NB4 (cell line): ENCODE results near the gene GALNT2.

ENCODE experiments used
- DNase-seq: peaks from one replicate; pipeline ENCODE4 v3.0.0; 2010; ENCODE audit warnings: low read depth
- H3K4me3 ChIP-seq: one replicate; pipeline ENCODE4 v1.5.1; 2011; ENCODE audit warnings: mild to moderate bottlenecking, low read depth, low read length, moderate library complexity
- MYC ChIP-seq: IDR thresholded peaks from 2 replicates; pipeline ENCODE4 v1.6.1; 2011; ENCODE audit warnings: low read depth, low read length
- POLR2A ChIP-seq: IDR thresholded peaks from 2 replicates; pipeline ENCODE4 v1.6.1; 2011; ENCODE audit warnings: mild to moderate bottlenecking; ENCODE audit not compliant: insufficient read length; ENCODE audit errors: extremely low read depth
- TF ChIP-seq, protein P1 (sequence below): IDR thresholded peaks from one replicate; pipeline ENCODE4 v1.5.1; 2012; ENCODE audit warnings: low read depth, low read length
- TF ChIP-seq, protein P2 (sequence below): IDR thresholded peaks from 2 replicates; pipeline ENCODE4 v1.6.1; 2011; ENCODE audit warnings: low read depth, low read length

Gene GALNT2

DNA sequence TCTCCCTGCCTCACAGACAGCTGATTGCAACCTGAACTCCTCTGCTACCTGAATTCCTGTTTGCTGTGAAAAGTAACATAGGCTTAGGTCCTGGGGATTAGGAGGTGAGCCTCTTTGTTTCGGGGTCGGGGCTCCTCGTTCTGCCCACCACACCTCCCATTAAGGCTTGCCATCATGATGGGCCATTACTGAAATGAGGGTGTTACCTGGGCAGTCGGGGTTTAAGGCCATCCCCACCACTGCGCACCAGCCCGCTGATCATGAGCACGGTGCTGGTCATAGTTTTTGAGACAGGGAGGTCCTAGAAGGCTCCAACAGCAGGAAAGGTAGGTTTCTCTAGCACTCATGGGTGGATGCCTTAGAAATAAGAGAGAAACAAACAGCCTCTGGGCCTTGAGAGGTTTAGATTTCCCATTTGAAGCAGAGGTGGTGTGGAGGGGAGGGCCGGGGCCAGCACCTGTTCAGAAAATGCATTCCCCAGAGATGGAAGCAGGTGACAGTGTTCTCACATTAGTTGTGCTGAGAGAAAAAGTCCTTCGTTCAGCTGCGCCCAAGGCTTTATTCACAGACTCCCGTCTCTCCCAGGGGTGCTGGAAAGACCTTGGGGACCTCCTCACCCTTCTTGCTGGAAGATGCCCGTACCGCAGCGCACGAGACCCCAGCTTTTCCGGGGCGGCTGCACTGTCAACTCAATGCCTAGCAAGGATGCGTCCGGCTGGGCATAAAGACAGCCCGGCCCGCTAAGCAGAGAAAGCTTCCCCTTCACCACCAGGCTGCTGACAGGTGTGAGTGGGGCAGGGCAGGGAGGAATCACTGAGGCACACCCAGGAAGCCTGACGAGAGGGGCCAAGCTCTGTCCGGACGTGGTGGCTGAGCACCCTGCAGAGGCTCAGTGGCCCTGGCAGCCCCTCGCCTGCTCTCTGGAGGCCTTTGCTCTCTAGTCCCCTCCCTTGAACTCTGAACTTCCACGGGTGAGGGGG, 233.6 kb downstream of the GALNT2 start:
- TF ChIP-seq MYC (no peak), POLR2A (no peak)
- TF ChIP-seq, protein P1, sequence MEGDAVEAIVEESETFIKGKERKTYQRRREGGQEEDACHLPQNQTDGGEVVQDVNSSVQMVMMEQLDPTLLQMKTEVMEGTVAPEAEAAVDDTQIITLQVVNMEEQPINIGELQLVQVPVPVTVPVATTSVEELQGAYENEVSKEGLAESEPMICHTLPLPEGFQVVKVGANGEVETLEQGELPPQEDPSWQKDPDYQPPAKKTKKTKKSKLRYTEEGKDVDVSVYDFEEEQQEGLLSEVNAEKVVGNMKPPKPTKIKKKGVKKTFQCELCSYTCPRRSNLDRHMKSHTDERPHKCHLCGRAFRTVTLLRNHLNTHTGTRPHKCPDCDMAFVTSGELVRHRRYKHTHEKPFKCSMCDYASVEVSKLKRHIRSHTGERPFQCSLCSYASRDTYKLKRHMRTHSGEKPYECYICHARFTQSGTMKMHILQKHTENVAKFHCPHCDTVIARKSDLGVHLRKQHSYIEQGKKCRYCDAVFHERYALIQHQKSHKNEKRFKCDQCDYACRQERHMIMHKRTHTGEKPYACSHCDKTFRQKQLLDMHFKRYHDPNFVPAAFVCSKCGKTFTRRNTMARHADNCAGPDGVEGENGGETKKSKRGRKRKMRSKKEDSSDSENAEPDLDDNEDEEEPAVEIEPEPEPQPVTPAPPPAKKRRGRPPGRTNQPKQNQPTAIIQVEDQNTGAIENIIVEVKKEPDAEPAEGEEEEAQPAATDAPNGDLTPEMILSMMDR = no peak
- TF ChIP-seq, protein P2, sequence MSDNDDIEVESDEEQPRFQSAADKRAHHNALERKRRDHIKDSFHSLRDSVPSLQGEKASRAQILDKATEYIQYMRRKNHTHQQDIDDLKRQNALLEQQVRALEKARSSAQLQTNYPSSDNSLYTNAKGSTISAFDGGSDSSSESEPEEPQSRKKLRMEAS = no peak
- H3K4me3 ChIP-seq = no peak overlapping the region
- DNase-seq = no peak

DNA sequence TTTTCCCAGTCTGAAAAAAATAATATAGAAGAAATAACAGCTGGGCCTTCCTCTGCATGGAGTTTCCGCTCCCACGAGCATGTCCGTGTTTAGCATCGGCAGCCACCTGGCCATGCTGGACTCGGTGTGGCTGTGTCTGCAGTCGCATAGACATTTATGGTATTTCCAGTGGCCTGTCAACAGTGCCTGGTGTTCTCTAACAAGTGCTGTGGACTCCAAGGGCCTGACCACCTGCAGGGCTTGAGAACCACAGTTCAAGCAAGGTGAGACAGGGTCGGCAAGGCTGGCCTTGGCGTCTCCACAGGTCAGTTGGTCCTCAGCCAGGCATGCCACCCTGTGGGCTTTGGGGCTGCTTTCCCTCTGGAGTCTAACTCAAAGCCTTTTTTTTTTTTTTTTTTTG, 234.3 kb downstream of the GALNT2 start:
- no peak for DNase-seq
- H3K4me3 ChIP-seq = no peak overlapping the region
- no peak for TF ChIP-seq POLR2A
- TF ChIP-seq, protein P1 = no peak
- no peak for TF ChIP-seq MYC
- TF ChIP-seq, protein P2 = no peak

DNA sequence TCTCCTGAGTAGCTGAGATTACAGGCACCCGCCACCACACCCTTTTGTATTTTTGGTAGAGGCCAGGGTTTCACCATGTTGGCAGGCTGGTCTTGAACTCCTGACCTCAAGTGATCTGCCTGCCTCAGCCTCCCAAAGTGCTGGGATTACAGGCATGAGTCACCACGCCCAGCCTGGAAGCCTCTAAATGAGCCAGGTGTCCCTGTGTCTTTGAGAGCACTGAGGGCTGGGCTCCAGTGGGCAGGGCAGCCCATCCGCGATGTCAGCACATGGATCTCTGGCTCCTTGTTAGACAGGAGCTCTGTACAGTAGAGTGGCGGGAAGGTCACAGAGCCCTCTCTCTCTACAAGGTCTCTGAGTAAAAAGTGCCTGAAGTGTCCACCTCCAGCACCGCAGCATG, 234.8 kb downstream of the GALNT2 start:
- H3K4me3 ChIP-seq = no peak overlapping the region
- DNase-seq = no peak
- TF ChIP-seq MYC (no peak), POLR2A (no peak)
- TF ChIP-seq, protein P1 = no peak
- TF ChIP-seq, protein P2 = no peak

DNA sequence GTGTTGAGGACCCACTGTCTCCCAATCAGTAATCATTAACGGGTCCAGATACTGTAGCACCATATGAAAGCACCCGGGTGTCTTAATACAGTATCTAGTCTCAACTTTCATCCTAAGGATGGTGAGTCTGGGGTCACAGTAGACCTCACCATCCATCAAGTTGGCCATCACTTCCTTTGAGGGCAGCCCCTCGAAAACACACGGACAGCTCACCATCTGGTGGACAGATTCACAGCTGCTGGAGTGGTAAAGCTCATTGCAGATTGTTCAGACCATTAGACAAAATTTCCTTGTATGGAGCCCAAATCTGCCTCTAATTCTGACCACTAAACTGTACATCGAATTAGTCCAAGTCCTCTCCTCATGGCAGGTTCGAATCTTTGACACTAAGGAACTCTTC, 236.0 kb downstream of the GALNT2 start:
- TF ChIP-seq, protein P2 = no peak
- TF ChIP-seq, protein P1 = no peak
- no peak overlapping the region for H3K4me3 ChIP-seq
- DNase-seq = peak; percentile 19

DNA sequence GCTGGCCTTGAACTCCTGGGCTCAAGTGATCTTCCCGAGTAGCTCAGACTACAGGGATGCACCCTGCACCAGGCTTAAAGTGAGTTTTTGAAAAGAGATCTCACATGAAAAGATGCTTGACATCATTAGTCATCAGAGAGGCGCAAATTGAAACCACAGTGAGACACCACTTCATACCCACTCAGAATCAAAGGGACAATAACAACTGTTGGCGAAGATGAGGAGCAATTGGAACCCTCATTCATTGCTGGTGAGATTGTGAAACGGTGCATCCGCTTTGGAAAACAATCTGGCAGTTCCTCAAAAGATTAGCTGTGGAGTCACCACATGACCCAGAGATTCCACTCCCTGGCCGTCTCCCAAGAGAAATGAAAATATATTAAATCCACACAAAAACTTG, 236.8 kb downstream of the GALNT2 start:
- TF ChIP-seq POLR2A = no peak
- TF ChIP-seq MYC = no peak
- TF ChIP-seq, protein P1 = no peak
- no peak overlapping the region for H3K4me3 ChIP-seq
- peak; percentile 19 for DNase-seq
